Panc1 (cell line): ENCODE results near the gene MNX1. TPM values are rescaled to one million over a fixed set of nuclear protein-coding genes. Genes with fewer than 3 reads are reported as not detected.

Source experiments
- ATAC-seq: fragments of 200-7000 bp; cut with Tn5 transposase; 2 replicates; pipeline ENCODE4 v1.9.1; 2020; ENCODE audit warnings: mild to moderate bottlenecking, moderate library complexity
- BruUV-seq: library from RNA; stranded (reverse); fragments of 400-500 nt; replicated peaks from 2 replicates; lab custom pipeline; 2021; lab: Mats Ljungman, UMichigan
- CTCF ChIA-PET: fragments of 300-600 bp; sonication (Branson Sonifier 250); formaldehyde crosslinking; loops from one replicate; lab custom pipeline; 2022; ENCODE audit warnings: antibody characterized with exemption; lab: Charles Lee
- POLR2A ChIA-PET: fragments of 300-600 bp; sonication (Branson Sonifier 250); formaldehyde crosslinking; loops from one replicate; lab custom pipeline; 2022; ENCODE audit warnings: antibody characterized with exemption; lab: Charles Lee
- DNase-seq: peaks from one replicate; pipeline ENCODE4 v3.0.0-alpha.2; 2010; ENCODE audit warnings: low read depth, low spot score
- H3K27ac ChIP-seq: 2 replicates; pipeline ENCODE4 v1.5.1; 2011; ENCODE audit warnings: mild to moderate bottlenecking, low read length, inconsistent platforms
- H3K27me3 ChIP-seq: fragments of 200-500 bp; sonication (Bioruptor generic); 2 replicates; pipeline ENCODE4 v1.6.0; 2014; ENCODE audit warnings: low read length, inconsistent platforms; ENCODE audit not compliant: control insufficient read depth, insufficient read depth
- H3K36me3 ChIP-seq: fragments of 200-500 bp; sonication (Bioruptor generic); 2 replicates; pipeline ENCODE4 v1.5.1; 2014; ENCODE audit warnings: inconsistent platforms, mild to moderate bottlenecking, low read length, moderate library complexity; ENCODE audit not compliant: control insufficient read depth, insufficient read depth
- H3K4me1 ChIP-seq: 2 replicates; pipeline ENCODE4 v1.5.1; 2011; ENCODE audit warnings: inconsistent platforms, mild to moderate bottlenecking, low read length, moderate library complexity; ENCODE audit not compliant: control insufficient read depth, insufficient read depth
- H3K4me3 ChIP-seq, 2 experiments: 2 replicates each; pipeline ENCODE4 v1.5.1; 2011 to 2012; ENCODE audit warnings: low read depth in 2 of 2, low read length in 2 of 2, mild to moderate bottlenecking in 2 of 2, inconsistent platforms in 1 of 2, moderate library complexity in 1 of 2
- H3K9me3 ChIP-seq: fragments of 200-500 bp; sonication (Bioruptor generic); 2 replicates; pipeline ENCODE4 v1.5.1; 2014; ENCODE audit warnings: low read depth, mild to moderate bottlenecking, inconsistent platforms, low read length, moderate library complexity; ENCODE audit not compliant: control insufficient read depth, insufficient read depth
- CTCF ChIP-seq: fragments of 450-650 bp; IDR thresholded peaks from 2 replicates; pipeline ENCODE4 v1.5.1; 2017; ENCODE audit warnings: mild to moderate bottlenecking
- POLR2AphosphoS5 ChIP-seq: IDR thresholded peaks from 2 replicates; pipeline ENCODE4 v1.6.1; 2012; ENCODE audit warnings: mild to moderate bottlenecking, low read depth, low read length, moderate library complexity
- REST ChIP-seq, 2 experiments: IDR thresholded peaks; 2 replicates each; pipeline ENCODE4 v1.6.1; 2011 to 2012; ENCODE audit warnings: low read depth in 2 of 2, control low read depth in 1 of 2, low read length in 1 of 2, mild to moderate bottlenecking in 1 of 2, moderate library complexity in 1 of 2; ENCODE audit not compliant: insufficient read depth in 1 of 2
- SIN3A ChIP-seq: IDR thresholded peaks from 2 replicates; pipeline ENCODE4 v1.6.1; 2012; ENCODE audit warnings: low read depth, mild to moderate bottlenecking, low read length, moderate library complexity, borderline replicate concordance; ENCODE audit not compliant: insufficient read depth
- TCF7L2 ChIP-seq: IDR thresholded peaks from 2 replicates; pipeline ENCODE4 v1.6.1; 2011; ENCODE audit warnings: mild to moderate bottlenecking, low read depth, low read length, inconsistent platforms
- in situ Hi-C: cut with HindIII; loops from 2 replicates; pipeline ENCODE4 v1.10.0; 2016; ENCODE audit warnings: low sequenced_read_pairs, low pct_unique_long_range_greater_than_20kb
- intact Hi-C: fragments of 100-400 bp; cut with micrococcal nuclease; formaldehyde crosslinking; loops from one replicate; pipeline ENCODE4 v1.10.0; 2022; ENCODE audit not compliant: unreplicated experiment
- total RNA-seq: library from RNA; stranded (reverse); gene quantifications from one replicate; pipeline ENCODE4 v1.2.1, GENCODE V29; 2021; ENCODE audit not compliant: unreplicated experiment

MNX1 gene
- total RNA-seq, 1 experiment from 2014 or later: 3.6 TPM

GRCh38 chr7:156985101-156985992 lies 25.1 kb downstream of the MNX1 start:
- Histone ChIP-seq H3K4me1 (no peaks in the 10 kb centered on the region), H3K27ac (no peak overlapping the region), H3K36me3 (peaks cover 3% of the 10 kb centered on the region; the same call in 1 of the 2 replicates), H3K9me3 (no peaks in the 10 kb centered on the region), H3K4me3 (no peak overlapping the region), H3K27me3 (no peaks in the 10 kb centered on the region)
- ChIA-PET POLR2A (no interaction called here), CTCF (no interaction called here)
- ATAC-seq (no peak), DNase-seq (no peak)
- in situ Hi-C loops: no loop called here
- TF ChIP-seq REST (IDR thresholded peaks at IDR 0.05; ENCODE audit: insufficient read depth in 1 of 2, low read depth in 2 of 2, low read length in 1 of 2) (no peak), CTCF (no peak), SIN3A (no peak), TCF7L2 (no peak), POLR2AphosphoS5 (no peak)
- no TSS peak for BruUV-seq
- intact Hi-C loops: no loop called here

GRCh38 chr7:156984174-156984891 lies 26.1 kb downstream of the MNX1 start:
- Histone ChIP-seq H3K9me3 (no peaks in the 10 kb centered on the region), H3K36me3 (peaks cover 3% of the 10 kb centered on the region; the same call in 1 of the 2 replicates), H3K4me3 (no peak overlapping the region), H3K4me1 (no peaks in the 10 kb centered on the region), H3K27ac (no peak overlapping the region), H3K27me3 (no peaks in the 10 kb centered on the region)
- CTCF ChIA-PET: no interaction called here
- TF ChIP-seq TCF7L2: no peak
- TF ChIP-seq SIN3A: no peak
- TF ChIP-seq POLR2AphosphoS5: no peak
- no peak for TF ChIP-seq REST (IDR thresholded peaks at IDR 0.05; ENCODE audit: insufficient read depth in 1 of 2, low read depth in 2 of 2, low read length in 1 of 2)
- TF ChIP-seq CTCF: no peak
- in situ Hi-C loops (no loop called here), intact Hi-C loops (no loop called here)
- POLR2A ChIA-PET: no interaction called here
- DNase-seq: no peak
- ATAC-seq: no peak
- no TSS peak for BruUV-seq
